Endometrial microvascular endothelial cells (primary cell): Measurements from ENCODE around the gene ZER1. TPM values are rescaled to one million over a fixed set of nuclear protein-coding genes. Genes with fewer than 3 reads are reported as not detected.
"Not testable (repeated sequence)": the region's sequence is repeated elsewhere in the genome, so short reads cannot be mapped to it uniquely, and the experiment has no call there.

Experiments
- in situ Hi-C: cut with HindIII; loops from 2 replicates; pipeline ENCODE4 v1.10.0; 2017; ENCODE audit warnings: low sequenced_read_pairs, low pct_unique_long_range_greater_than_20kb; ENCODE audit errors: inconsistent ontology term
- total RNA-seq: library from RNA; depleted of rRNA; stranded (reverse); fragments of >200 nt; gene quantifications from one replicate; pipeline ENCODE4 v1.2.3, GENCODE V29; 2015; ENCODE audit errors: inconsistent ontology term

ZER1 gene
- total RNA-seq, 1 donor from 2014 or later = 38.4 TPM

DNA sequence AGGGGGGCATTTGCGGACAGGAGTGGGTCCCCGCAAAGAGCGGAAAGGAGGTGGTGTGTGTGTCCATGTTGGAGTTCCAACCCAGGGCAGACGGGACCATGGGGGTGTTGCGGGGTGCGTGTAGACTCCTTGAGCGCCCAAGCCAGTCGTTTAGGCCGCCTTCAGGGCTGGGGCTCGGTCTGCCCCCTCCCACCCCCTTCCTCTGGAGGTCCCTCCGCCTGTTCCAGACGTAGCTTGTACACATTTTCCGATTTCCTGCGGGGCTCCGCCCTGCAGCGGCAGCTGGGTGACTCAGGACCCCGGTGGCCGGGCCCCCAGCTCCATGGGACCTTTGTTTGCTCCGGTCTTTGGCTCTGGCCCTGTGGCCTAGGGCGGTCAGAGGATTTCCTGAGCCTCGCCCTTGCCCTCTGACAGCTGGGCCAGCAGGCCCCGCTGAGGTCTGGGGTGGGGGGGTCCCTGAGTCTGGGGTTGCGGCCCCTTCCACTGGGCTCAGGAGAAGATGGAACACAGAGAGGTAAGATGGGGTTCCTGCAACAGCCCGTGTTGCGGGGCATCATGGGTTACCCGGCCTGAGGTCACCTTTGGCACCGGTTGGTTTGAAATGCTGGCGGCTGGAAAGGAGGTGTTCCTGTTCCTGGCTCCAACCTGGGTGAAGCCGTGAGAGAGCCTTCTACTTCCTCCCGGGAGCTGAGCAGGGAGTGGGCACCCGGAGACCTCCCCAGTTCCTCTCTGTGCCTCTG lies 67.9 kb downstream of the ZER1 start:
- in situ Hi-C loops = no loop called here

DNA sequence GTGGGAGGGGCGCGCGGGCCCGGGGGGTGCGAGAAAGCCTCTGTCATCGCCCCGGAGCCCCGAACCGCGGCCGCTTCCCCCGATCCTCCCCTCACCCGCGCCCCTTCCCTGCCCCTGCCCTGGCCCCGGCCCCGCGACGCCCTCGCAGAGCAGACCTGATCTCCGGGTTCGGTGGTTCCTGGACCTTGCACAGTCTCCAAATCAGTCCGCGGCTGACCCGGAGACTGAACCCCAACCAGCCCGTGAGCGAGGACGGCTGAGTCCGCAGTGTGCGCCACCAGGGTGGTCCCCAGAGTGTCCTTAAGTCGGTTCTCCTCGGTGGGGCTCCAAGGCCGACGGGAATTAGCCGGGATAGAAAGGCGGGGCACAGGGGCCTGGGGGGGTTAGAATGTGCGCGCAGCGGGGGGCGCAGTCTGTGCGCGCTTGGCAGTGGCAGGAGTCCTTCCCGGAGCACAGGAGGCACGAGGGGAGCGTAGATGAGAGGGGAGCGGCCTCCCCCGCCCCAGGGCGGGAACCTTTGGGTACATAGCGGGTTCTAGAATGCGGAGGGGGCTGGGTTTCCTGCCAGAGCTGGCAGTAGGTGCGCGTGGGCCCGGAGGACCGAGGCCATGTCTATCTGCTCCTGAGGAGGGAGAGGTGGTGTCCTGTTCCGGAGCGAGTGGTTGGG lies 68.6 kb downstream of the ZER1 start:
- in situ Hi-C loops = no loop called here

DNA sequence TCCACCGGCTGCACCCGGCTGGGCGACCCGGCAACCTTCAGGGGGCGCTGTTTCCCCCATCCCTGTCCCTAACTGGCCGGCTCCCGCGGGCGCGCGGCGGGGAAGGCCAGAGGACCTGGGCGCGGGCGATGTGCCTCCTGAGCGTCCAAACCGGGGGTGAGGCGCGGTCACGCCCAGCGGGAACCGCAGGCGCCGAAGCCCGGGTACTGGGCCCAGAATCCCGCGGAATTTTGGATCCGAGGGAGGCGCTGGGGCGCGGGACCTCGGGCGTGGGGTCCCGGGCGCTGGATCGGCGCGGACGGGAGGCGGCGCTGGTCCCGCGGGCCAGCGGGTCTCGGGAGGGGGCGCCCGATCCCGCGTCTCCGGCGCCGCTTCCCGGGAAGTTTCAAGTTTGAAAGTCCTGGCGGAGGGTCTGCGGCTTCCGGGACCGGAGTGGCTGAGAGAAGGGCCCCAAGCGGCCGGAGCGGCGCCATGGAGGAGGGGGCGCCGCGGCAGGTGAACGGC lies 69.2 kb downstream of the ZER1 start, which contains the start of gene PKN3:
Gene PKN3 (plus strand): TSS at position 59 of the 504 bp plus-strand sequence. CDS start 413 bp downstream, at position 472.
- in situ Hi-C loops = no loop called here

DNA sequence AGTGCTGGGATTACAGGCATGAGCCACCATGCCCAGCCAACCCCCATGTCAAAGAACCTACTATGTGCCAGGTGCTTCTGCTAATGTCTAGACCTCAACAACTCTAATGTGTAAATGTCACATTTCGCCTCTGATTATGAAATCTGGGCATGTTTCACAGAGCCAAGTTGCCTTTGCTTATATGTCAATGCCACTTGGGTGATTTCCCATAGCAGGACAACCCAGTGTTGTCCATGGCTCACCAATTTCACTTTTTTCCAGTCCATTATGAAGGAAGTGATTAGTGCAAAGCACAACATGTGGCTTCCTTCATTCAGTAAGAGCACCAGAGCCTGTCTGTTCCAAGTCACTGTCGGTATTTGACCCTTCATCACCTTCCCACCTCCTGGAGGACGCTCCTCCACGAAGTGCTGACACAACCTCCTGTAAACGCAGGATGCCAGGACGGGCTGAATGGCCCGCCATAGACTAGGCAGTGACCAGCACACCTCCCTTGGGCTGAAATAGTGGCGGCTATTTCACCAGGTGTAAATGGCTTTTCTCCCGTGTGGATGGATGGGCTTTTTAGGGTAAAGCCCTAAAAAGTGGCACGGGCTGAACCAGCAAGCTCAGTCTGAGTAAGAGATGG lies 70.4 kb downstream of the ZER1 start:
- in situ Hi-C loops = no loop called here

DNA sequence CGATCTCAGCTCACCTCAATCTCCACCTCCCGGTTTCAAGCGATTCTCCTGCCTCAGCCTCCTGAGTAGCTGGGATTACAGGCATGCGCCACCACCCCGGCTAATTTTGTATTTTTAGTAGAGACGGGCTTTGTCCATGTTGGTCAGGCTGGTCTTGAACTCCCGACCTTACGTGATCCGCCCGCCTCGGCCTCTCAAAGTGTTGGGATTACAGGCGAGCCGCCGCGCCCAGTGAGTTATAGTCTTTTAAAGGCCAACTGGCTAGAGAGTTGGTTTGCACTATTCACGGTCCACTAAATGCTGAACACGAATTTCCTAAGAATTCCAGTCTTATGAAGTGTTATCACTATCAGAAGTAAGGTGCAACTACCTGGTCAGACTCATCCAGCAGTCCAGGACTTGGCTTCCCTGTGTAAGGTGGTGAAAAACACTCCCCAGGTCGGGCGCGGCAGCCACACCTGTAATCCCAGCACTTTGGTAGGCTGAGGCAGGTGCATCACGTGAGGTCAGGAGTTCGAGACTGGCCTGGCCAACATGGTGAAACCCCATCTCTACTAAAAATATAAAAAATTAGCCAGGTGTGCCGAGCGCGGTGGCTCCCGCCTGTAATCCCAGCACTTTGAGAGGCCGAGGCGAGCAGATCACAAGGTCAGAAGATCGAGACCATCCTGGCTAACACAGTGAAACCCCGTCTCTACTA lies 72.5 kb downstream of the ZER1 start:
- in situ Hi-C loops = not testable (repeated sequence)

DNA sequence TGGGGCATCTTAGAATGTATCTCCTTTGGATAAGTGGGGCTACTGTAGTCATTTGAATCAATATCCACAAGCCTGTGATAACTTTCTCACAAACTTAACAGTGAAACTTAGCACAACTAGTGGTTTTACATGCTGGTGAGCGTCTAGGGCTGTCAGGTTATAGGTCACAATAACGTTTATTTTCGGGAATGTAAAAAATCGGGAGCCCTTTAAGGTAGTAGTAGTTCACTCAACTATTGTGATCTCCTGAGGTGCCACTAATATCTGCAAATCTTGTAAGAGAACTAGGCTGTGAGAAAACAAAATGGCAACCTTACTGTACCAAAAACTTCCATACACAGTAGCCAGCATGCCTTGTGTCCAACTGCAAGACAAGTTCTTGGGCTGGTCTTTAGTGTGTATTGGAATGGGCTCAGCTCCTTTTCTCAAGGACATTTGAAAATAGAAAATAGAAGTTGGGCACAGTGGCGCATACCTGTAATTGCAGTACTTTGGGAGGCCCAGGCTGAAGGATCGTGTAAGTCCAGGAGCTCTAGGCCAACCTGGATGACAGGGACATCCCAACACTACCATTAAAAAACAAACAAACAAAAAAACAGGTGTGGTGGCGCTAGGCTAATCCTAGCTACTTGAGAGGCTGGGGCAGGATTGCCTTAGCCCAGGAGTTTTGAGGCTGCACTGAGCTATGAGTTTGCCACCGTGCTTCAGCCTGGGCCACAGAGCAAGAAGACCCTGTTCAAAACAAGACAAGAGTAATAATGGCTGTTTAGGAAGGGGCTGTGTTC lies 74.6 kb downstream of the ZER1 start:
- in situ Hi-C loops = no loop called here

DNA sequence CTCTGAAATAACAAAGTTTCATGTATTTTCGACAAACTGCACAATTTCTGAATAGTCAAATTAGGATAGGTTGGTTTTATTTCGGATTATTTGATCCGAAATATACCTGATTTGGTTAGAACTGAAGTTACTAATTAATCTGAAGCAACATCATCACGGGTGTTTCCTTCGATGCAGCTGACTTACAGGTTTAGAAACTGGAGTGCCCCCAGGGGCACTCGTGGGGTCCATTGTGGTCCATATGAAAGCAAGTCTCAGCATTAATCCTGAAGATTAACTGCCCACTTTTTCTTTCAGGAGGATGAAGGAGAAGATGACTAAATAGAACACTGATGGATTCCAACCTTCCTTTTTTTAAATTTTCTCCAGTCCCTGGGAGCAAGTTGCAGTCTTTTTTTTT lies 77.4 kb downstream of the ZER1 start:
- in situ Hi-C loops = no loop called here

DNA sequence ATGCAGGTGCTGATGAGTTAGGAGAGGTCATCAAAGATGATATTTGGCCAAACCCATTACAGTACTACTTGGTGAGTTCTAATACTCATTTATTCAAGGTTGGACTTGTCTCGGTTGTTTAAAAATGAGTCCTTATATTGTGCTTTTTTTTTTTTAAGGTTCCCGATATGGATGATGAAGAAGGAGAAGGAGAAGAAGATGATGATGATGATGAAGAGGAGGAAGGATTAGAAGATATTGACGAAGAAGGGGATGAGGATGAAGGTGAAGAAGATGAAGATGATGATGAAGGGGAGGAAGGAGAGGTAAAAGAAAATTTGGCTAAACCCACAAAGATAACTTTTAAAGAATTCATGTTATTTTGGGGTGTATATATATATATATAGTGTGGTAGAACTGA lies 78.0 kb downstream of the ZER1 start:
- in situ Hi-C loops = not testable (repeated sequence)

DNA sequence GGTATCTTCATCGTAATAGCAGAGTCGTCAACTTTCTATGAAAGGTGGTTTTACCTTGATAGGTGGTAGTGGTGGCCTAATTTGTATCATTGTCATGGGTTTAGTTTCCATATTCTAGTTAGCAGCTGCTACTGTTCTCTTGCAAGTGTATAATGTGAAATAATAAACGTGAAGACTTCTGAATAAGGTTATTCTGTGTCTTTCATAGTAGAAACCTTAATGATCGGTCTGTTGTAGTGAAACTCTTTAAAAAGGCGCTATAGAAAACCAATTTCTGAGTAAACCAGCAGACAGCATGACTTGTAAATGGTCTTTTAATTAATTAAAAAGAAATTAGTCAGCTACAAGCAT lies 81.1 kb downstream of the ZER1 start:
- in situ Hi-C loops = no loop called here

DNA sequence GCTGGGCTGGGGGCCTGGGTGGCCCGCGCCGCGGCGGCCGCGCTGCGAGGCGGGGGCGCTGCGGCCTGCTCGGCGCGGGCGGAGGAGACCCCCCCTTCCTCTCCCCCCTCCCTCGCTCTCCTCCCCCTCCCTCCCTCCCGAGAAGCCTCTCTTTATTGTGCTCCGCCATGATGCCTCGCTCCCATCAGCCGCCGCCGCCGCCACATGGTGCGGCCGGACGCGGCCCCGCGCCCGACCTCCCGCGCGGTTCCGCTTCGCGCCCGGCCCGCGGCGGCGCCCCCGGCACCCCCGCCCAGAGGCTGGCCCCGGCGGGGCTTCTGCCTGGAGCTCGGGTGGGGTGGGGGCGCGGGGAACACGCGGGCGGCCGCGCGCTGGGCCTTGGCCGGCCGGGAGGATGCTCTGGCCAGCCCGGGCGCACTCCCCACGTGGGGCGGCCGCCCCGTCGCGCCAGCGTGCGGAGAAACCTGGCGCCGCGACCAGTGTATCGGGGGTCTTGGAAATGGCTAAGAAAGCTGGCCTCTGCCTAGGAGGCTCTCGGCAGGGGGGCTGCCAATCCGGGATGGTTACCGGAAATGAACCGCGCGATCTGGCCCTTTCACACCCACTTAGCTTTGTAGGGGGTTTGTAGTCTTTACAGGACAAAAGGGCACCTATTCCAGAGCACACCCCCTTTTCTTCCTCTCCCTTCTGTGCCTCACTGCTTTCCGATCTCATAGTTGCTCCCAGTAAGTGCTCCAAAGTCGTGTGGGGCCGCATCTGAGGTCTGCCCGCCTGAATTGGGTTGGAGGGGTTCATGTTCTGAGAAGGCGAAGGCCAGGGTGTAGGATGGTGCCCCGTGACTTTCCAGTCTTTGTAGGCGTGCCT lies 81.7 kb downstream of the ZER1 start:
- in situ Hi-C loops = no loop called here

DNA sequence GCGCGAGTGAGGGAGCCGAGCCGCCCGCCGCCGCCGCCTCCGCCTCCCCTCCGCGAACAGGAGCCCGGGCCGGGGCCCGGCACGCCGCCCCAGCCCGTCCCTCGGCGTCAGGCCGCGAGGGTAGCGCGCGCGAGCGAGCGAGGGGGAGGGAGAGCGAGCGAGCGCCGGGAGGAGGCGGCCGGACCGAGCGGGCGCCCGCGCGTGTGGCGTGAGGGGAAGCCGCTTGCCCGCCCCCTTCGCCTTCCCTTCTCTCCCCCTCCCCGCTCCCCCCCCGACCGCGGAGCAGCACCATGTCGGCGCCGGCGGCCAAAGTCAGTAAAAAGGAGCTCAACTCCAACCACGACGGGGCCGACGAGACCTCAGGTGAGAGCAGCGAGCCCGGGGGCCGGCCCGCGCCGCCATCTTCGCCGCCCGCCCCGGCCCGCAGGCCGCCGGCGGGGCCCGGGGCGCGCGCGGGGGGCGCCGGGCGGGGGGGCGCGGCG lies 82.4 kb downstream of the ZER1 start:
- in situ Hi-C loops = no loop called here

DNA sequence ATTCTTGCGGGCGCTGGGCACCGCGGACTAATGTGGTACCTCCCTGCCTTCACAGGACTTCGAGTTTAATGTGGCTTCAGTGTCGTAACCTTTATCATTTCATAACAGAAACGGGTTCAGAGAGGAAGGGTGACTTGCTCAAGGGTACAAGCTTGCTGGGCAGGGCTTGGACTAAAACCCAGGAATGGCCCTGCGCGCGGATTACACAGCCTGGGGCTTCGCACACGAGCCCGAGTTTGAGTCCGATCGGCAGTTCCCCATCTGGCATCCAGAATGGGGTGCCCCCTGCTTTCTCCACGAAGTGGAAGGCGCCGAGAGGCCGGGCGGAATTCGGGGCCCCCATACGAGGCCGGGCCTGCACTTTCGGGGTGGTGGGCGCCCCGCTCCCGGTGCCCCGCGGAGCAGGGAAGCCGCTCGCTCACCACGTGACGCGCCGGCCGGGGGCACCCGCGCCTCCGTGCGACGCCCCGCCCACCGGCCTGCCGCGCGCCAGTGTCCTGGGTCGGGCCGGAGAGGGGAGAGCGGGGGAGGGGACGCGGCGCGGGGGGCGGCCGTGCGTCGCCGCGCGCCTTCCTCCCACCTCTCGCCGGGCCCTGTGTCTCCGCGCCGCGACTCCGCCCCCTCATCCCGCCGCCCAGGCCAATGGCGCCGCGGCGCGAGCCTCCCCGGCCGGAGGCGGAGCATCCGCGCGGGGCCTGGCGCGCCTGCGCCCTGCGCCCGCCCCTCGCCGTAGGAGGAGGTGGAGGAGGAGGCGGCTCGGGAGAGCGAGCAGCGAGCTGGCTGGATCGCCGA lies 83.0 kb downstream of the ZER1 start, which contains the start of gene SET:
Gene SET (plus strand): TSS at position 722 of the 792 bp plus-strand sequence. CDS start 361 bp downstream, outside the sequence.
- in situ Hi-C loops = no loop called here

DNA sequence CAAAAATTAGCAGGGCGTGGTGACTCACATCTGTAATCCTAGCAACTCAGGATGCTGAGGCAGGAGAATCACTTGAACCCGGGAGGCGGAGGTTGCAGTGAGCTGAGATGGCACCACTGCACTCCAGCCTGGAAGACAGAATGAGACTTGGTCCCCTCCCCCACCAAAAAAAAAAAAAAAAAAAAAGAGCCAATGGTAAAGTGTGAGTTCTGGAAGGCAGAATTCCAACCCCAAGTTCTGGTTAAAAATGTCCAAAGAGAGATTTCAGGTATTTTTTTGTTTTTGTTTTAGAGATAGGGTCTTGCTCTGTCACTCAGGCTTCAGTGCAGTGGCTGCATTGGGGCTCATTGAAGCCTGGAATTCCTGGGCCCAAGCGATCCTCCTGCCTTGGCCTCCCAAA lies 84.3 kb downstream of the ZER1 start:
- in situ Hi-C loops = no loop called here

DNA sequence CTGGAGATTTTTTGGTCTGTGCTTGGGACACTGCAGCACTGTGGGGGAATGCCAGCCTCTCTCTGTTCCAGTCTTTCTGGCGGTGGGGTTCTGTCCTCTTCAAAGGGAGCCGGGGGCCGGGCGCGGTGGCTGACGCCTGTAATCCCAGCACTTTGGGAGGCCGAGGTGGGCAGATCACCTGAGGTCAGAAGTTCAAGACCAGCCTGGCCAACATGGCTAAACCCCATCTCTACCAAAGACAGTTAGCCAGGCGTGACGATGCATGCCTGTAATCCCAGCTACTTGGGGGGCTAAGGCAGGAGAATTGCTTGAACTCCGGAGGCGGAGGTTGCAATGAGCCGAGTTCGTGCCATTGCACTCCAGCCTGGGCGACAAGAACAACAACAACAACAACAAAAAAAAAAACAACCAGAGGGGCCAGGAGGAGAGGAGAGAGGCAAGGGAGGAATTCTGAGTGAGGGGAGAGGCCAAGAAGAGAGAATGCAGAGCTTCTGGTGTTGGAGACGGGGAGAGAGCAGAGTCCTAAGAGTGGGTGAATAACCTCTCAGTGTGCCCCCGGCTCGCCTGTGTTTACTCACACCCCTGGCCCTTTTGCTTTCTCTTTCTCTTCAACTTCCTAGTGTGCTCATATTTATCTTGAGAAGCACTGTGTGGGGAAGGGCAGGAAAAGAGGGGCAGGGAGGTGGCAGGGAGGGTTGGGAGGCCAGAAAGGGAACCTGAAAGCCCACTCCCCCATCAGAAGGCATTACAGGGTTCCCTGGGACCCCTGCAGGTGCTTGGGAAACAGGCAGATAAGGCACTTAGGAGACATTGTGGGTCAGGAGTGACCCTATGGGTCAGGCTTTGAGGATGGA lies 85.9 kb downstream of the ZER1 start:
- in situ Hi-C loops = no loop called here

DNA sequence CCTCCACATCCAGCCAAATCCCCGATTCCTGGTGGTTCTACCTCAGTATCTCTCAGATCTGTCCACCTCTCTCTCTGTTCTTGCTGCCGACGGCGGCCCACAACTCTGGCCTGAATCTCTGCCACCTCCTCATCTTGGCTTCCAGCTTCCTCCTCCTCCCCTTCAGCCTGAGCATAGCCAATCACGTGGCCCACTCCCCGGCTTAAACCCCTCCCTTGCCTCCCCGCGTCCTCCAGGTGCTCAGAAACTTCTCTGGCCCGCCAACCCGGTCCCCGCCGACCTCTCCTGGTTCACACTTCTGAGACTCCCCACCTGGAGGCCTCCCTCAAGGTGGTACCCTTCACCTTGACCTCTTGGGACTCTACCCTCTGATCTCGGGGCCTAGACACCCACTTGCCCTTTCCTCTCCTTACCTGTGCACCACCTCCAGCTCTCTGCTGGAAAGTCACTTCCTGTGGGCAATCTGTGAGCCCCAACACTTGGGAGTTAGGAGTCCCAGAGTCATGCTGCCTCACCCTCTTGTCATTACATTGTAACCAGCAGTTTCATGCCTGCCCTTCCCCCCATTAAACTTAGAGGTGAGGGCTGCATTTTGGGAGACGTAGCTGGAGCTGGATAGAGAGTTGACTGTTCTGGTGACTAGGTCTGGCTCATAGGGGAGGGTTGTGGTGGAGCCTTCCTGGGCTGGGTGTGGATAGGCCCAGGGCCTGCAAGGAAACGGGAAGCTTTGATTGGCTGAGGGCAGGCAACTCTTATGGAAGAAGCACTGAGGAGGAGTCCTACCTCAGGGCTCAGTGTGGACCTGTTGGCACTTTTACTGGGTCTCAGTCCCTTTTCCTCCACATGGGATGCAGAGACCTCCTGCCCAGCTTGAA lies 87.2 kb downstream of the ZER1 start:
- in situ Hi-C loops = no loop called here
